Uterus (tissue), 2 donors: ENCODE measurements around the gene HEMK1.

ENCODE experiments used
- POLR2A ChIP-seq, 2 donors: fragments of 450-650 bp; IDR thresholded peaks; one replicate each; pipeline ENCODE4 v1.6.1; 2016; ENCODE audit warnings: antibody characterized with exemption in 2 of 2, mild to moderate bottlenecking in 1 of 2, moderate library complexity in 1 of 2
- TF ChIP-seq, protein P1 (sequence below), 4 experiments: fragments of 200-600 bp in 2 of 4; fragments of 450-650 bp in 2 of 4; sonication (generic) in 2 of 4; IDR thresholded peaks; one replicate each; pipeline ENCODE4 v1.5.1; 2016 to 2019; ENCODE audit warnings: antibody characterized with exemption in 4 of 4, mild to moderate bottlenecking in 2 of 4, moderate library complexity in 1 of 4

GRCh38 chr3:50609763-50610085, 40.4 kb downstream of the HEMK1 start:
- TF ChIP-seq, protein P1, sequence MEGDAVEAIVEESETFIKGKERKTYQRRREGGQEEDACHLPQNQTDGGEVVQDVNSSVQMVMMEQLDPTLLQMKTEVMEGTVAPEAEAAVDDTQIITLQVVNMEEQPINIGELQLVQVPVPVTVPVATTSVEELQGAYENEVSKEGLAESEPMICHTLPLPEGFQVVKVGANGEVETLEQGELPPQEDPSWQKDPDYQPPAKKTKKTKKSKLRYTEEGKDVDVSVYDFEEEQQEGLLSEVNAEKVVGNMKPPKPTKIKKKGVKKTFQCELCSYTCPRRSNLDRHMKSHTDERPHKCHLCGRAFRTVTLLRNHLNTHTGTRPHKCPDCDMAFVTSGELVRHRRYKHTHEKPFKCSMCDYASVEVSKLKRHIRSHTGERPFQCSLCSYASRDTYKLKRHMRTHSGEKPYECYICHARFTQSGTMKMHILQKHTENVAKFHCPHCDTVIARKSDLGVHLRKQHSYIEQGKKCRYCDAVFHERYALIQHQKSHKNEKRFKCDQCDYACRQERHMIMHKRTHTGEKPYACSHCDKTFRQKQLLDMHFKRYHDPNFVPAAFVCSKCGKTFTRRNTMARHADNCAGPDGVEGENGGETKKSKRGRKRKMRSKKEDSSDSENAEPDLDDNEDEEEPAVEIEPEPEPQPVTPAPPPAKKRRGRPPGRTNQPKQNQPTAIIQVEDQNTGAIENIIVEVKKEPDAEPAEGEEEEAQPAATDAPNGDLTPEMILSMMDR (IDR thresholded peaks at IDR 0.05): no peak
- no peak for TF ChIP-seq POLR2A (IDR thresholded peaks at IDR 0.05)
